HepG2 (cell line): ENCODE measurements around the gene LRRN4CL. TPM values are rescaled to one million over a fixed set of nuclear protein-coding genes. Genes with fewer than 3 reads are reported as not detected.

Experiments
- AHDC1 ChIP-seq: sonication (generic); formaldehyde crosslinking; IDR thresholded peaks from 2 replicates; pipeline ENCODE4 v1.5.1; 2020; ENCODE audit warnings: mild to moderate bottlenecking, missing genetic modification reagents, borderline replicate concordance
- FOXP4 ChIP-seq: sonication (generic); formaldehyde crosslinking; IDR thresholded peaks from 2 replicates; pipeline ENCODE4 v1.4.0; 2020; ENCODE audit warnings: missing genetic modification reagents
- GMEB1 ChIP-seq: sonication (generic); formaldehyde crosslinking; IDR thresholded peaks from 2 replicates; pipeline ENCODE4 v1.5.1; 2020; ENCODE audit warnings: missing genetic modification reagents, mild to moderate bottlenecking, borderline replicate concordance
- GPN1 ChIP-seq: sonication (generic); formaldehyde crosslinking; IDR thresholded peaks from 2 replicates; pipeline ENCODE4 v1.5.1; 2020; ENCODE audit warnings: missing genetic modification reagents, borderline replicate concordance
- IRF1 ChIP-seq: sonication (generic); formaldehyde crosslinking; IDR thresholded peaks from 2 replicates; pipeline ENCODE4 v1.4.0; 2020; ENCODE audit warnings: low read depth, mild to moderate bottlenecking, missing genetic modification reagents
- JARID2 ChIP-seq: sonication (generic); formaldehyde crosslinking; IDR thresholded peaks from 2 replicates; pipeline ENCODE4 v1.8.1; 2023; ENCODE audit warnings: missing genetic modification reagents, inconsistent platforms; ENCODE audit not compliant: insufficient replicate concordance
- KLF16 ChIP-seq, 2 experiments: sonication (generic) in 1 of 2; formaldehyde crosslinking in 1 of 2; IDR thresholded peaks; 2 replicates each; pipeline versions ENCODE4 v1.6.1 to v1.8.0; 2016 to 2023; ENCODE audit warnings: missing genetic modification reagents in 2 of 2, missing compliant biosample characterization in 1 of 2
- MIER2 ChIP-seq: IDR thresholded peaks from 2 replicates; pipeline ENCODE4 v1.6.1; 2016; ENCODE audit warnings: missing biosample characterization, missing genetic modification reagents
- MXI1 ChIP-seq: IDR thresholded peaks from 3 replicates; pipeline ENCODE4 v1.6.1; 2012; ENCODE audit warnings: low read depth, low read length, inconsistent platforms, borderline replicate concordance
- NR2C2 ChIP-seq: sonication (generic); formaldehyde crosslinking; IDR thresholded peaks from 2 replicates; pipeline ENCODE4 v1.4.0; 2020; ENCODE audit warnings: missing genetic modification reagents, mild to moderate bottlenecking, moderate library complexity, borderline replicate concordance
- UBTF ChIP-seq: sonication (generic); formaldehyde crosslinking; IDR thresholded peaks from 2 replicates; pipeline ENCODE4 v1.4.0; 2020; ENCODE audit warnings: mild to moderate bottlenecking, missing genetic modification reagents
- ZNF20 ChIP-seq: sonication (generic); formaldehyde crosslinking; IDR thresholded peaks from 2 replicates; pipeline ENCODE4 v1.4.0; 2020; ENCODE audit warnings: mild to moderate bottlenecking, moderate library complexity, missing genetic modification reagents
- ZNF251 ChIP-seq: sonication (generic); formaldehyde crosslinking; IDR thresholded peaks from 2 replicates; pipeline ENCODE4 v1.9.0; 2021; ENCODE audit warnings: mild to moderate bottlenecking, missing genetic modification reagents
- ZNF749 ChIP-seq: sonication (generic); formaldehyde crosslinking; IDR thresholded peaks from 2 replicates; pipeline ENCODE4 v1.8.0; 2022; ENCODE audit warnings: mild to moderate bottlenecking, missing genetic modification reagents, moderate library complexity, borderline replicate concordance
- ZNF839 ChIP-seq: sonication (generic); formaldehyde crosslinking; IDR thresholded peaks from 2 replicates; pipeline ENCODE4 v1.4.0; 2020; ENCODE audit warnings: missing genetic modification reagents, mild to moderate bottlenecking, borderline replicate concordance
- polyA plus RNA-seq, 8 experiments: library from polyadenylated mRNA; depleted of rRNA in 3 of 8; stranded (reverse) in 7 of 8; unstranded in 1 of 8; fragments of >200 nt; fragmentation: Illumina TruSeq in 4 of 8; extraction: Trizol in 4 of 8; gene quantifications; 2 replicates each; pipeline versions ENCODE4 v1.2.1 to v1.2.3, GENCODE V29; 2011 to 2016; ENCODE audit warnings: low read depth in 4 of 8, missing spikeins in 1 of 8, mixed read lengths in 1 of 8; ENCODE audit not compliant: insufficient read depth in 1 of 8
- total RNA-seq, 5 experiments: library from RNA; depleted of rRNA; stranded (reverse); fragments of >200 nt; fragmentation: Illumina TruSeq; extraction: Trizol; gene quantifications; 2 replicates each; pipeline ENCODE4 v1.2.3, GENCODE V29; 2016; ENCODE audit warnings: low read depth in 1 of 5

Gene LRRN4CL
- total and polyA plus RNA-seq, 2 of the 13 experiments (the other 11 are each of a cell fraction or from before 2014, with no cell fraction given): 0.11 TPM; not detected in 1

- no peak for TF ChIP-seq AHDC1 (CRISPR knock-in tag)
- peak; percentile 58; the same call in 1 of the 2 replicates for TF ChIP-seq UBTF (CRISPR knock-in tag)
- peak; percentile 41 to 94; a peak in 2 of 4 replicates for TF ChIP-seq KLF16 (CRISPR knock-in tag; IDR thresholded peaks at IDR 0.05)
- TF ChIP-seq GPN1 (CRISPR knock-in tag): peak; percentile 14; the same call in 1 of the 2 replicates
- TF ChIP-seq FOXP4 (CRISPR knock-in tag): no peak; the same call in 1 of the 2 replicates
- TF ChIP-seq NR2C2 (CRISPR knock-in tag): peak; percentile 22; the same call in 1 of the 2 replicates
- peak; percentile 56 for TF ChIP-seq JARID2
- peak; percentile 77; the same call in 1 of the 2 replicates for TF ChIP-seq ZNF20
- 0 out of 2 replicates have a peak, but pooled peaks have one; percentile 8 for TF ChIP-seq MIER2 (CRISPR knock-in tag)
- TF ChIP-seq ZNF251 (CRISPR knock-in tag): no peak
- peak; percentile 60; the same call in 1 of the 3 replicates for TF ChIP-seq MXI1
- TF ChIP-seq IRF1: no peak
- TF ChIP-seq ZNF749 (CRISPR knock-in tag): peak; percentile 87; the same call in 1 of the 2 replicates
- peak; percentile 45; the same call in 1 of the 2 replicates for TF ChIP-seq GMEB1 (CRISPR knock-in tag)
- TF ChIP-seq ZNF839 (CRISPR knock-in tag): no peak
Observed at GRCh38 chr11:62665075-62665598, 24.2 kb downstream of the LRRN4CL start, which contains the start of the genes C11orf98 and CSKMT (continued).
